H4 (cell line): ENCODE data around the gene UGGT1. TPM values are rescaled to one million over a fixed set of nuclear protein-coding genes. Genes with fewer than 3 reads are reported as not detected.

Experiments
- DNase-seq: peaks from one replicate; pipeline ENCODE4 v3.0.0-alpha.2; 2015; ENCODE audit warnings: low spot score
- total RNA-seq: library from RNA; depleted of rRNA; stranded (reverse); fragments of >200 nt; shearing (Covaris generic); gene quantifications from 2 replicates; pipeline ENCODE4 v1.2.3, GENCODE V29; 2014

The UGGT1 gene
- total RNA-seq, 1 experiment from 2014 or later = 45.6 TPM

DNA sequence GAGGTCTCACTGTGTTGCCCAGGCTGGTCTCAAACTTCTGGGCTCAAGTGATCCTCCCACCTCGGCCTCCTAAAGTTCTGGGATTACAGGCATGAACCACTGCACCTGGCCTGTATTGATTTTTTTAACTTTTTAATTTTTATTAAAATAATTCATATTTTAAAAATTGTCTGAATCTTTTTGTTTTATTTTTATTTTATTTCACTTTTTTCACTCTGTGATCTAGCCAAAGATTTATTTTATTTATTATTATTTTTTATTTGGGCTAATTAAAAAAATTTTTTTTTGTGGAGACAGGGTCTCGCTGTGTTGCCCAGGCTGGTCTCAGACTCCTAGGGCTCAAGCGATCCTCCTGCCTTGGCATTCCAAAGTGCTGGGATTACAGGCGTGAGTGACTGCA, 14.1 kb downstream of the UGGT1 start:
- no peak for DNase-seq

DNA sequence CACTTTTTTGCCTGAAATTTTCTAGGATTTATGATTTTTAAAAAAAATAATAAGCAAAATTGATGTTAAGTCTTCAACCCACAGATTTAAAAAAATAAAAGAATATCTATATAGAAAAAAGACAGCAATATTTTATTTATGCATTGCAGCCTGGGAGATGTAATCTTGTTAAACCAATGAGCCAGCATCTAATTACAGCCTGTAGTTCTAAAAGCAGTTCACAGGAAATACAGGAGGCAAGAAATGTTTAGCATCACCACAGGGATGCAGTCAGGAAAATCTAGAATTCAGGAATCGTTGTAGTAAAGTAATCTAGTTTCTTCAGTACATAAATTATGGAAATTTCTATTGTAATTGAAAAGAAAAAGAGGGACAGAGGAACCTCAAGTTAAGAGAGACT, 17.2 kb downstream of the UGGT1 start:
- no peak for DNase-seq

DNA sequence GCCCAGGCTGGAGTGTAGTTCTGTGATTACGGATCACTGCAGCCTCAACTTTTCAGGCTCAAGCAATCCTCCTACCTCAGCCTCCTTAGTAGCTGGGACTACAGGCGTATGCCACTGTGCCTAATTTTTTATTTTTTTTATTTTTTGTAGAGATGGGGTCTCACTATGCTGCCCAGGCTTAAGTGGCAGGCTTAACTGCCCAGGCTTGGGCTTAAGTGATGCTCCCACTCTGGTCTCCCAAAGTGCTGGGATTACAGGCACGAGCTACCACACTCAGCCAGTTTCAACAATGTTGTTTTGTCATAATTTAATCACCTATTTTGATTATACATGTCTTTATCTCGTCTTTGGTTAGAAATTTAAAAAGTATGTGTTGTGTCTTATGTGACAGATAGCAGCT, 18.2 kb downstream of the UGGT1 start:
- no peak for DNase-seq

DNA sequence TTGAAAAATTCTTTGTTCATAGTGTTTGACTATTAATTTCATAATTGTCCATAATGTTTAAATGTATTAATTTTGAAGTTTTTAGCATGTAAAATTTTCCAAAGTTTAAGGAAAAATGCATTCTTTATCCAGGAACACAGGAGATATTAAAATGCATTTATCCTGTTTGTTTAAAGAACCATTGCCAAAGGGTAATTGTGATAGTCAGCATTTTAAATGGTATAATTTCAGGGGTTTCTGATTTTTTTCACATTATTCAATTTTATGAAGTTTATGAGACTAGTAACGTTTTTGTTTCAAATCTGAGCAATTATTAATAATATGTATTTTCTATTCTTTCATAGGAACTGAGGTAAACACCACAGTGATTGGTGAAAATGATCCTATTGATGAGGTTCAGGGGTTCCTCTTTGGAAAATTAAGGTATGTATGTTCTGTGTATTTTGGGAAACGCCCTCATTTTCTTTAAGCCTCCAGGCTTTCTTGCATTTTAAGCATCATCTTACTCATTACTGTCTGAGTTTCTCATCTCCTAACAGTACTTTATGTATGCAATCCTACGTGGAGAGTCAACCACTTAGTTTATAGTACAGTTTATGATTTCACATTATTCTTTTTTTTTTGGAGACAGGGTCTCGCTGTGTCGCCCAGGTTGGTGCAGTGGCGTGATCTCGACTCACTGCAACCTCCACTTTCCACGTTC, 25.1 kb downstream of the UGGT1 start:
- DNase-seq = no peak

DNA sequence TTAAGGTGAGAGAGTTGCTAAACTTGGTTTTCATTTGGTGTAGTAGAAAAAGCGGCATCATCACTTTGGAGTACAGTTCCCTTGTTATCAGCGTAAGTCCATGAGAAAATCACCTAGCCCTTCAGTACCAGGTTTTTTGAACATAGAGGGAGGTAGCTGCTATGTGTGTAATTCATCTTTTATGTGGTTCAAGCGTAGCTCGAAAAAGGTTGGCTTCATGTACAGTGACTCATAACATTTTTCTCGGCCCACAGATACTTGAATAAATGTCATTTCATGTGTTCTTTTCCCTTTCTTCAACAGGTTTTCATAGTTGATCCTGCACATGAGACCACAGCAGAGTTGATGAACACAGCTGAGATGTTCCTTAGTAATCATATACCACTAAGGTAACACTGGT, 43.6 kb downstream of the UGGT1 start:
- no peak for DNase-seq

DNA sequence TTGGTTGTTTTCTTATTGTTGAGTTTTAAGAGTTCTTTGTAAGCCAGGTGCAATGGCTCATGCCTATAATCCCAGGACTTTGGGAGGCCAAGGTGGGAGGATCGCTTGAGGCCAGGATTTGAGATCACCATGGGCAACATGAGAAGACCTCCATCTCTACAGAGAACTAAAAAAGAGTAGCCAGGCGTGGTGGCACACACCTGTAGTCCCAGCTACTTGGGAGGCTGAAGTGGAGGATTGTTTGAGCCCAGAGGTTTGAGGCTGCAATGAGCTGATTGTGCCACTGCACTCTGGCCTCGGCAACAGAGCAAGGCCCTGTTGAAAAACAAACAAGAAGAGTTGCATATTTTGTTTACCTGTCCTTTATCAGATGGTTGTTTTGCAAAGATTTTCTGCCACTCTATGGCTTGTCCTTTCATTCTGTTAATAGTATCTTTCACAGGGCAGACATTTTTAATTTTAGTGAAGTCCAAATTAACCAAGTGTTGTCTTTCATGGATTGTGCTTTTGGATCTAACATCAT, 46.2 kb downstream of the UGGT1 start:
- no peak for DNase-seq

DNA sequence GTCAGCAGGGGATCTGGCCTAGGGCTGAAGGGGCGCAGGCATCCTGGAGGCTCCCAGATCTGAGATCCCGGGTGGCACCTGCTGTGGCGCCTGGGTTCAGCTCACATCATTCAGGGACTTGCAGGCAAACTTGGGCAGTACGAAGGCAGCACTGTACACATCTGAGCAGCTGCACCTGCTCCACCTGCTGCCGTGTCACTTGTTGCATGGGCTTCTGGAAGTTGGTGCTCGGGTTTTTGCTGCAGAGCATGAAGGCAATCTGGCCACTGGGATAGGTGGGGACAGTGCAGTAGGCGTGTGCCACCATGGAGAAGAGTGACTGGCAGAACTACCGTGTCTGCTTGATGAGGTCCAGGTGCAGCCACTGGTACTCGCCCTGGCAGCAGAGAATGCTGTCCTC, 48.6 kb downstream of the UGGT1 start:
- DNase-seq = no peak

DNA sequence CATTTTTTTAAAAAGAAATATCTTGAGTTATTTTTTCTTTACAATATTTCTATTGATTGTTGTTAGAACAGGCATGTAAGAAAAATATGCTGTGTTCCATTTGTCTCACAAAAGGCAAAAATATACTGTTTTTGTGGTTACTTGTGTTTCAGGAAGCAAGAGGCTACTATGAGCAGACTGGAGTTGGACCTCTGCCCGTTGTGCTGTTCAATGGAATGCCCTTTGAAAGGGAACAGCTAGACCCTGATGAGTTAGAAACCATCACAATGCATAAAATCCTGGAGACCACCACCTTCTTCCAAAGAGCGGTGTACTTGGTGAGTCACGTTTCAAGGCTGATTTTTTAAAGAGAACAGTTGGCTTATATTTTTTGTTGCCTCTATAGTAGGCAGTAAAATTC, 54.7 kb downstream of the UGGT1 start:
- DNase-seq = no peak

DNA sequence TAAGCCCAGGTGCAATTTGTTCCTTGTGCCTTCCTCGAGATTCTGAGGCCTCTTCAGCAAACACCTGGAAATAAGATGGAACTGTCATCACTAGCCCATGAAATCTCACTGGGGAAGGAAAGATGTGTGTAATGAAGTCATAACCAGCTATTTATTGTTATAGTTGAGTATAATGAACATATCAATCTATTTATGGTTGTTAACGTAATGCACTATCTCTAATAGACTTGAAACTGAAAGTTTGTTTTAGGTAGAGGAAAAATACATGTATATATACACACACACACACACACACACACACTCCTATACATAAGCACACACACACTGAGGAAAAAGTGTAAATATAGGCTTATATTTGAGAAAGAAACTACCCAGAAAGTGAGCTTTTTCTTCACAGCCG, 62.8 kb downstream of the UGGT1 start:
- DNase-seq = no peak

DNA sequence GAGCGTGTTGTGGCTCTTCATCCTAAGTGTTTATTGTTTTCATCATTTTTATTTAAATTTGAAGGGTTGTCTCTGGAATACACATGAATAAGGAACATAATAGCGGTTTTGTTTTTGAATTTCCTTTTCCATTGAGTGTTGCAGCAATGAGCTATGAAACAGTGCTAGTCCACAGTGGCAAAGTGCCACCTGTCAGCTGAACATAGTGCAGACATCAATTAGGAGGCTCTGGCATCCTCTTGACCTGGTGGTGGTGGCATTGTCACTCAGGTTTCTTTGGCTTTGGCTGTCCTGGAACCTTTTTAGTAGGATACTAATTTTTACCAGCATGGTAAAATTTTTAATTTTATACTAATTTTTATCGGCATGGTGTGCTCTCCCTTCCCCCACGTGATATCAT, 63.2 kb downstream of the UGGT1 start:
- DNase-seq = no peak

DNA sequence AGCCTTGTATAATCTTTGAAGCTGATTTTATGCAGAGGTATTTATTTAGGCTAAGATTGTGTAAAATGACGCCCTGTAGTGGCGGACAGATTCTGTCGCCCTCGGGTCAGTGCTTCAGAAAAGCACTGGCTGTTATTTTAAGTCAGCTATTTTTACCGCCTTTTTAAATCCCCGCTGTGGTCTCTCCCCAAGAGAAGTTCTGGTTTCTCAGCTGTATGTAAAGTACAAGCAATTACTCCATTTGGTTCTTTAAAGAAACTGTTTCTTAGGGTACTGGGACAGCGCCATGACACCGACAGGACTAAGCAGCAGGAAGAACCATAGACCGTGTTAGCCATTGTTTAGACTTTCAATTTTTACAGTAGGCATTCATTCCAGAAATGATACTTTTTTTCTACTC, 65.0 kb downstream of the UGGT1 start:
- DNase-seq = no peak

DNA sequence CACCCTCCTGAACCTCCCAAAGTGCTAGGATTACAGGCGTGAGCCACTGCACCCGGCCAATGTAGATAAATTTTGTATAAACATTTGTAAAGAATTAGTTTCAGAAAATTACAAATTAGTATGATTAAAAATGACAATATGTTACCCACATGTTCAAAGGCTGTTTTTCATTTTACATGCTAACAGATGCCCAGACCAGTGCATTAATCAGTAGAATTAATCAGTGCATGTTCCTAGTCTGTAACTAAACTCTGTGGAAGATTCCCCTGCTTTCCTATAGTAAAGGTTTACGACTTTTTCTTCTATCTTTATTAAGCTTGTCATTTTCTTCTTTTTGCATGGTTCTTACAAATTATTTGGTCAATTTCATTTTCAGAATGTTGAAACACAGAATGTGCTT, 65.8 kb downstream of the UGGT1 start:
- DNase-seq = no peak

DNA sequence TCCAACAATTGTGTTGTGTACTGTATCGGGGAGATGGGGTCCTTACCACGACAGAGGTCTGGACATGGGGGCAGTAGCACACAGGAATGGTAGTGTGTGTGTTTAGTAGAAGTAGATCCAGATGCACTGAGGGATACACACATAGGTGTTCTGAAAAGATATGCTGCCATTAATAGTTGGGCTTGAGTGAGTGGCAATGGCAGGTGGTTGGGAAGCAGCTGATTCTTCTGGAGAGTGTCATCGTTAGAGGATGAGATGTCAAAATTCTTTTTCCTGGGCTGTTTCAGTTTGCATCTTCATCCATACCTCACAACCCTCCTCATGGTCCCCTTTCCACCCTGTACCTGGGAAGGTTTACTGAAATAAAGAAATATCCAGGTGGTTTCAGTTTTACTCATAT, 66.6 kb downstream of the UGGT1 start:
- no peak for DNase-seq

DNA sequence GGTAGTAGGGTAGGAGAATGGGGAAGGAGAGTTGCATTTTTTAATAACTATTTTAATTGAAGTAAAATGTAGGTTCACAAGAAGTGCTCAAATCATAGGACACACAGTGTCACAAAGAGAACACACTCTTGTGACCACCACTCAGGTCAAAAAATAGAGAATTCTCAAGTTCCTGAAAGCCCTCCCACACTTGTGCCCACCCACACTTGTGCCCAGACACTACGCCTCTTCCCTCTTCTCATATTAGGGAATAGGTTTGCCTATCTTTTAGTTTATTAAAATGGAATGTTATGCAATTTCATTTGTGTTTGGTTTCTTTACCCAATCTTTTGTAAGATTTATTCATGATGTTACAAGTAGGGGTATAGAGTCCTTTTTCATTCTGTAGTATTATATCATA, 67.2 kb downstream of the UGGT1 start:
- no peak for DNase-seq

DNA sequence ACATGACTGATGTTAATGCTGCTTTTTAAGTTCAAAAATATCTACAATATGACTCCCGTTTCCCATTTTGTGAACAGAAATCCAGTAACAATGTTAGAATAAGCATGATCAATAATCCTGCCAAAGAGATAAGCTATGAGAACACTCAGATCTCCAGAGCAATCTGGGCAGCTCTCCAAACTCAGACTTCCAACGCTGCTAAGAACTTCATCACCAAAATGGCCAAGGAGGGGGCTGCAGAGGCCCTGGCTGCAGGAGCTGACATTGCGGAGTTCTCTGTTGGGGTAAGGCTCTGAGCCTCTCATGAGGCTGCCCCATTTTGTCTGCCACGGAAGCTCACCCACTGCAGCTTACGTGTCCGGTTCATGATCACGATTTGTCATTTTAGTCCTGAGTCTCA, 68.4 kb downstream of the UGGT1 start:
- no peak for DNase-seq

DNA sequence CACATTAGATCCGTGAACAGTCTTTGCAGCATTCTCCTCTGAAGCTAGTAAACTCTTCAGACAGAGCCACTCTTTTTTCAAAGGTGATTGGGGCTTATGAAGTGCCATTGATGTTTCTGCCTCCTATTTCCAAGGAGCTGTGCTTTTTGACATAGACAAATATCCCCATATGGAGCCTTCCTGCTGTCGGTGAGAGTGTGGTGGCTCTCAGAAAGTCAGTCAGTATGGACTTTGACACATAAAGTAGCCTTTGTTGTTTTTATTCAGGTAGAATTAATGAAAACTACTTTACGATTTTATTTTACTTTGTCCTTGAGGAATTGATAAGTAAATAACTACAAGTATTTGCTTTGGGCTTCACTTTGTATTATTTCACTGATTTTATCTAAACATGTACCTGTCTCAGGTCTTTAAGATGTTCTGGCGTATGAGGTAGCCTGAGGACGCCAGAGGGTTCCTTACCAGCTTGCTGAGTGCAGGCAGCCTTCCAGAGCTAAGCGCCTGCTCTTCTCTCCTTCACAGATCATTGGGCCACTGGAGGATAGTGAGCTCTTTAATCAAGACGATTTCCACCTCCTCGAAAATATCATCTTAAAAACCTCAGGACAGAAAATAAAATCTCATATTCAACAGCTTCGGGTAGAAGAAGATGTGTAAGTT, 69.7 kb downstream of the UGGT1 start:
- DNase-seq = no peak

DNA sequence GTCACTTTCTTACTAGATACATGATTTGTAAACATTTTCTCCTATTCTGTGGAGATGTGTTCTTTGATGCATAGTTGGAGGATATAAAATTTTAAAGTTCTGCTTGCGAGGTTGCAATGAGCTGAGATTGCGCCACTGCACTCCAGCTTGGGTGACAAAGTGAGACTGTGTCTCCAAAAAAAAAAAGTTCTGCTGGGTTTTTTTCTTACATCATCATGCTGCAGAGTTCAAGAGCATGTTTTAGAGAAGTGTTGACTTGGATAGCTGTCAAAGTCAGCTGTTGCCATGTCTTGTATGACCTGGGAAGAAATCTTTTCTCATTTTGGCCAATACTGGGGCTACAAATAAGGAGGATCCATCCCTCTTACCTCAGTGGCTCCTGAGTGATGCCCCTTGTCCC, 71.3 kb downstream of the UGGT1 start:
- no peak for DNase-seq

DNA sequence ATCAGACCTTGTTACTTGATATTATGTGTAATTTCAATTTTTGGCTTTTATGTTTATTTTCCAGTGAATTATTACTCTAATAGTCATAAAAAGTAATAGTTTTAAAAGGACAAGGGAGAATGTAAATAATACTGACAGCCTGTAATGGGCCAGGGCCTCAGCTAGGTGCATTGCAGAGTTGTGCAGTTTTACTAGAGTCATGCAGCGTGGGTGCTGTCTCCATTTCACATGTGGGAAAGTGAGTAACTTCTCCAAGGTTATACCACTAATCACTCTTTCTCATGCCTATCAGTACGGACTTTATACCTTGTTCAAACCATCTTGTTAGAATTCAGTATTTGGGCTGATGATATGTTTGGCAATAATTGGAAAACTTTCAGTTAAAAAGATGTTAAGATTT, 73.3 kb downstream of the UGGT1 start:
- no peak for DNase-seq

DNA sequence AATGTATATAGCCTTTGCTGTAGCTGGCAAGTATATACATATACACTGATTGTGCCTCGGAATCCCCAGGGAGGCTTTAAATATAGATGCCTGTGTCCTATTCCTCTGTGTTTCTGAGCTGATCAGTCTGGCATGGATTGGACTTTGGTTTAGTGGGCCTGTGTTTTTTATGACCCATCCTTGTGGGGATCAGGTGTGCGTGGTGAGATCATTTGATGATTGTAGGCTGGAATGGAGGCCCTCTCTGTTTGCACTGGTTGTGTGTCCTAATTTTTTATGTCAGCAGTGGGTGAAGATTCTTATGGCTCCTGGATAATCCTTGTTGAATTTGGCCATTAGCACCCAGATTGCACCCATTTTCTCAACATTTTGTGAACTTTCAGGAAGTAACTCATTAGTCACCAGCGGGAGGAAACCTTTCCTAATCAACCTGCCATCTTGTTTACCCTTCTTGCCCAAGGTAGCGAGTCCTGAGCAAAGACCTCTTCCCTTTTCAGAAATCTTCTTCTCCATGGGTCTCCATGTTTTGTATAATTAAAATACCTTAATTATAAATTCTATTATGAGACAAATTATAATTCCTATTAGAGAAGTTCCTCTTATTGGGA, 75.8 kb downstream of the UGGT1 start:
- DNase-seq = no peak

DNA sequence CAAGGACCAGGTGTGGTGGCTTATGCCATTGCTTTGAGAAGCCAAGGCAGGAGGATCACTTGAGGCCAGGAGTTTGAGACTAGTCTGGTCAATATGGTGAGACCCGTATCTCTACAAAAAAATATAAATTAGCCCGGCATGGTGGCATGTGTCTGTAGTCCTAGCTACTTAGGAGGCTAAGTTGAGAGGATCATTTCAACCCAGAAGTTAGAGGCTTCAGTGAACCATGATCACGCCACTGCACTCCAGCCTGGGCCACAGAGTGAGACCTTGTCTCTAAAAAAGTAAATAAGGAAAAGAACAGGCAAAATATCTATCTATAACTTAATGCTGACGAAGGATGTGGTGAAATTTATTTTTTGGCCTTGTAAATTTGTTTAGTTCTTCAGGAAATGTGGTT, 78.1 kb downstream of the UGGT1 start:
- no peak for DNase-seq

DNA sequence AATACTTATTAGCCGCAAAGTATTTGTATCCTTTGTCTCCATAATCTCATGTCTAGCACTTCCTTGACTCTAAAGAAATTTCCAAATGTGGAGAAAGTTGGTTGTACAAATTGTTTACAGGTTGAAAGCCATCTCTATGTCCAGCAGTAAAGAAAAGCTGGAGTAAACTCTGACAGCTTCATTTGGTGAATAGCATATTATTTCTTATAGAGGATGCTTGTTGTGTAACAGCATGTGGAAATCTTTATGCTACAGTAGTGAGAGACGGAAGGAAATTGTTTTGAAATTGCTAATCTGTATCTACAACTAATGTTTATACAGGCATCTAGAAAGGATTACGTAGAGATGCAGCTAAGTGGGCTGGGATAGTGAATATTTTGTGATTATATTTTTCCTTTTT, 78.5 kb downstream of the UGGT1 start:
- no peak for DNase-seq

DNA sequence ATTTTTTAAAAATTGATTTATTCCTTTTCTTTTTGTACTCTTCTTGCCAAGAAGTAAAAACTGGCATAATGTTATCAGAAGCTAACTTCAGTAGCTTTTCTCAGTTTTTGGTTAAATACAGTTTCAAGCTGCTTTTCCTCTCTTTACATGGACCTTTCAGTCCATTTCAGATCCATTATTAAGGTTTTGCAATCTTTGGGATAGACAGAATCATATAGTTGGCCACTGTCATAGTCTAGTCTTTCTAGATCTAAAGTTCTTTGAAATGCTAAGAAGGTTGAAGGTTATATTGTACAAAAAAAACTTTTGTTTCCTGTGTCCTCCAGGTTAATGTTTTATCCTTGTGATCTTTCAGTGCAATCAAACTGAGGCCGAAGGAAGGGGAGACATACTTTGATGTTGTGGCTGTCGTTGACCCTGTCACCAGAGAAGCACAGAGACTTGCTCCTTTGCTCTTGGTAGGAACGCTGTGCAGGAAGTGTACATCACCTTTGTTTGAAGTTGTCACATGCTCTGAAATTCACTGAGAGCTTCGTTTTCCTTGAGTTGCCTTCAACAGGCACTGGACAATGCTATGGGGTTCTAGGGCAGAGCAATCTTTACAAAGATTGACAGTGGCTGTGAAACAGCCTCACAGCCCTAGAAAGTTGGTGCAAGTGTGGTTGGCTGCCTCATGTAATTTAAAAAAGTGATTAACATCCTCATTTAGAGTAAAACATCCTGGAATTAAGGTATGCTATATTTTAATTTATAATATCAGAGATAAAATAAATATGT, 79.1 kb downstream of the UGGT1 start:
- DNase-seq = no peak

DNA sequence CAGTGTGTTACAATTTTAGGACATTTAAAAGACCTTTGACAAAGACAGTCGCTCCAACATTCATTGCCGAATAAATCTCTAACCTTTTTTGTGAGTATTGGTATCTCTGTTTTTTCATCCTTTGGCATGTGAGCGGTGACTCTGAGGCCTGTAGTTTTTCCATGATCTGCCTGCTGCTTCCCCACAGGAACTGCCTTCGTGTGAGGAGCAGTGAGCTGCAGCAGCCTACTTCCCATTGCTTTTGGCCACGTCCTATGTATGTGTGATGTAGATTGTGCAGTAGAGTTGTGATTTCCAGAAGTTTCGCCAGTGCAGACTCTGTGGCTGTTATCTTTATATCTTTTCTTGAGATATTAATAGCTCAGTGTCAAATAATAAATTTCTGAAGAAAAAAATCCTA, 79.8 kb downstream of the UGGT1 start:
- no peak for DNase-seq
